H1 (cell line): ENCODE results near the gene SYNCRIP. TPM values are rescaled to one million over a fixed set of nuclear protein-coding genes. Genes with fewer than 3 reads are reported as not detected.
A peak's percentile ranks its signal among the peaks of the same experiment; 100 is the strongest.

Experiments
- ASH2L ChIP-seq: fragments of 200-600, 300-600 bp; sonication (generic); IDR thresholded peaks from one replicate; pipeline ENCODE4 v1.7.1; 2017; ENCODE audit warnings: low read length
- BRCA1 ChIP-seq: IDR thresholded peaks from 2 replicates; pipeline ENCODE4 v1.6.1; 2012; ENCODE audit warnings: low read depth, low read length, improper control_type of control experiment
- CEBPB ChIP-seq: IDR thresholded peaks from 2 replicates; pipeline ENCODE4 v1.6.1; 2012; ENCODE audit warnings: low read depth, low read length
- CHD1 ChIP-seq: IDR thresholded peaks from 2 replicates; pipeline ENCODE4 v1.6.1; 2012; ENCODE audit warnings: low read depth, low read length, improper control_type of control experiment
- CREB1 ChIP-seq: IDR thresholded peaks from 2 replicates; pipeline ENCODE4 v1.6.1; 2012; ENCODE audit warnings: inconsistent platforms
- EZH2 ChIP-seq: fragments of 200-600 bp; sonication (generic); IDR thresholded peaks from 2 replicates; pipeline ENCODE4 v1.7.1; 2012; ENCODE audit warnings: low read depth, mild to moderate bottlenecking, moderate library complexity, low read length, inconsistent platforms; ENCODE audit not compliant: severe bottlenecking
- FOSL1 ChIP-seq: IDR thresholded peaks from 2 replicates; pipeline ENCODE4 v1.6.1; 2011; ENCODE audit warnings: mild to moderate bottlenecking, low read depth, low read length, moderate library complexity; ENCODE audit not compliant: insufficient read depth
- HDAC2 ChIP-seq, 2 experiments: fragments of 300-600 bp in 1 of 2; sonication (generic) in 1 of 2; IDR thresholded peaks; 2 replicates each; pipeline ENCODE4 v1.6.1; 2011 to 2012; ENCODE audit warnings: low read depth in 2 of 2, low read length in 2 of 2, mild to moderate bottlenecking in 2 of 2, moderate library complexity in 2 of 2, borderline replicate concordance in 1 of 2, inconsistent platforms in 1 of 2
- JUND ChIP-seq: IDR thresholded peaks from 2 replicates; pipeline ENCODE4 v1.6.1; 2011; ENCODE audit warnings: mild to moderate bottlenecking, improper control_type of control experiment, low read length
- KDM4A ChIP-seq: IDR thresholded peaks from one replicate; pipeline ENCODE4 v1.7.1; 2012; ENCODE audit warnings: low read depth, mild to moderate bottlenecking, moderate library complexity, low read length, inconsistent platforms; ENCODE audit not compliant: severe bottlenecking
- PHF8 ChIP-seq: fragments of 200-600 bp; sonication (generic); conservative IDR thresholded peaks from 2 replicates; pipeline ENCODE4 v1.7.1; 2012; ENCODE audit warnings: low read depth, mild to moderate bottlenecking, inconsistent platforms, low read length, moderate library complexity
- POLR2AphosphoS5 ChIP-seq: IDR thresholded peaks from 2 replicates; pipeline ENCODE4 v1.6.1; 2011; ENCODE audit warnings: low read depth, low read length
- RAD21 ChIP-seq, 2 experiments: IDR thresholded peaks in 1 of 2; conservative IDR thresholded peaks in 1 of 2; 2 replicates each; pipeline ENCODE4 v1.6.1; 2011; ENCODE audit warnings: low read depth in 2 of 2, low read length in 2 of 2, improper control_type of control experiment in 1 of 2, inconsistent platforms in 1 of 2, mild to moderate bottlenecking in 1 of 2, moderate library complexity in 1 of 2
- RBBP5 ChIP-seq: IDR thresholded peaks from 2 replicates; pipeline ENCODE4 v1.7.1; 2012; ENCODE audit warnings: low read depth, mild to moderate bottlenecking, inconsistent platforms, low read length, moderate library complexity, borderline replicate concordance
- RNF2 ChIP-seq: fragments of 200-900, 300-1000 bp; sonication (generic); IDR thresholded peaks from 2 replicates; pipeline ENCODE4 v1.7.1; 2016; ENCODE audit warnings: borderline replicate concordance, low read depth, mild to moderate bottlenecking, antibody characterized with exemption, low read length; ENCODE audit not compliant: poor library complexity, severe bottlenecking; ENCODE audit errors: missing control alignments
- SAP30 ChIP-seq: fragments of 300-600 bp; sonication (generic); IDR thresholded peaks from 2 replicates; pipeline ENCODE4 v1.7.1; 2012; ENCODE audit warnings: low read length, moderate library complexity, mild to moderate bottlenecking, inconsistent platforms; ENCODE audit not compliant: insufficient read depth, insufficient replicate concordance
- SP2 ChIP-seq: IDR thresholded peaks from 2 replicates; pipeline ENCODE4 v1.6.1; 2012; ENCODE audit warnings: mild to moderate bottlenecking, low read length, inconsistent platforms
- TEAD4 ChIP-seq: IDR thresholded peaks from 2 replicates; pipeline ENCODE4 v1.6.1; 2012; ENCODE audit warnings: low read depth, low read length, inconsistent platforms, mixed read lengths
- YY1 ChIP-seq: IDR thresholded peaks from 2 replicates; pipeline ENCODE4 v1.6.1; 2011; ENCODE audit warnings: low read depth, mild to moderate bottlenecking, low read length
- polyA plus RNA-seq, 7 experiments: library from polyadenylated mRNA; depleted of rRNA in 3 of 7; stranded (reverse) in 5 of 7; unstranded in 2 of 7; fragments of >200 nt in 5 of 7; fragments of 200-250 nt in 2 of 7; gene quantifications; 1 replicate in 5 of 7; 2 replicates in 1 of 7; 4 replicates in 1 of 7; pipeline versions ENCODE4 v1.2.1 to v1.2.3, GENCODE V29; 2011 to 2013; ENCODE audit warnings: missing spikeins in 2 of 7, mixed read lengths in 2 of 7
- total RNA-seq: library from RNA; stranded (reverse); fragmentation: NEBNext Ultra II Directional; extraction: Animal tissue kit (Norgen Biotek cat#: 25700); gene quantifications from 2 replicates; pipeline ENCODE4 v1.2.1, GENCODE V29; 2021
- TF ChIP-seq, protein P1 (sequence below): IDR thresholded peaks from 2 replicates; pipeline ENCODE4 v1.6.1; 2012; ENCODE audit warnings: low read length, inconsistent platforms
- TF ChIP-seq, protein P2 (sequence below): IDR thresholded peaks from 2 replicates; pipeline ENCODE4 v1.6.1; 2012; ENCODE audit warnings: inconsistent platforms

The SYNCRIP gene
- total and polyA plus RNA-seq, 2 of the 8 experiments (the other 6 are each of a cell fraction or from before 2014, with no cell fraction given) = 16.8 to 219 TPM

DNA sequence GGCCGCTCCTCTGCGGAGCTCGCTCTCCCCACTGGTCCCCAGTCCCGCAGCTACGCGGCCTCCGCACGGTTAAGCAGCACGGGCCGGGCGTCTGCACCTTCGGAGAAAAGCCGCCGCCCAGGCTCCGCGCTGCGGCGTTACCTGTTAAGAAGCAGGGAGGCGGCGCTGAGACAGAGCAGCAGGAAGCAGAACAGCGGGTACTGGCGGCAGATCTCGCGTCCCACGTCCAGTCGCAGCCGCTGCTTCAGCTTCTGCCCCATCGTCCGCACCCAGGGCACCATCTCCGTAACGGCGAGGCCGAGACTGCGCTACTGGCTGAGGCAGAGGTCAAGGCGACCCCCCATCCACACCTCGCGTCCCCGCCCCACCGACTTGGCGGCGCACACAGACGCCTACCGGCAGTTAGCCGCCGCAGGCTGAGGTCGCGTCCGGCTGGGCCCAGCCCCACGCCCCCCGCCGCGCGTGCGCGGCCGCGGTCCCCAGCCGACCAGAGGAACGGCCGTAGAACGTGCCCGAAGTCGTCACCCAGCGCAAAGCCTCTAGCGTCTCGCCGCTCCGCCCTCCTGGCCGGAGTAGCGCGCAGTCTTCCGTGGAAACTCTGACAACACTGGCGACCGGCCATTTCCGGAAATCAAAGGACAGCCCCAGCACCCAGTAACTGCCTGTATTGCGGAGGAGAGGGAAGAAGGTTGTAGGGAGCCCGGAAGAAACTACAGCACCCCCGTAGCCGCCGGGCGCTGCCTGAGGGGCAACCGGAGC lies 49.1 kb downstream of the SYNCRIP start, which contains the start of gene SNX14 (continued):
- no peak for TF ChIP-seq EZH2
- peak; percentile 99 for TF ChIP-seq ASH2L
- 0 out of 2 replicates have a peak, but pooled peaks have one; percentile 3 for TF ChIP-seq JUND
- no peak for TF ChIP-seq CHD1
- peak; percentile 92 for TF ChIP-seq RBBP5
- TF ChIP-seq RNF2 = no peak
- peak; percentile 71 for TF ChIP-seq PHF8
- no peak for TF ChIP-seq TEAD4
- peak in 1 of 2 experiments; percentile 85; a peak in 1 of 4 replicates for TF ChIP-seq HDAC2 (IDR thresholded peaks at IDR 0.05; ENCODE audit: borderline replicate concordance in 1 of 2, low read depth in 2 of 2, low read length in 2 of 2)
- peak; percentile 97 for TF ChIP-seq KDM4A
- no peak for TF ChIP-seq SP2
- no peak for TF ChIP-seq BRCA1
- peak; percentile 56; the same call in 1 of the 2 replicates for TF ChIP-seq CREB1
- no peak for TF ChIP-seq YY1
- TF ChIP-seq, protein P1, sequence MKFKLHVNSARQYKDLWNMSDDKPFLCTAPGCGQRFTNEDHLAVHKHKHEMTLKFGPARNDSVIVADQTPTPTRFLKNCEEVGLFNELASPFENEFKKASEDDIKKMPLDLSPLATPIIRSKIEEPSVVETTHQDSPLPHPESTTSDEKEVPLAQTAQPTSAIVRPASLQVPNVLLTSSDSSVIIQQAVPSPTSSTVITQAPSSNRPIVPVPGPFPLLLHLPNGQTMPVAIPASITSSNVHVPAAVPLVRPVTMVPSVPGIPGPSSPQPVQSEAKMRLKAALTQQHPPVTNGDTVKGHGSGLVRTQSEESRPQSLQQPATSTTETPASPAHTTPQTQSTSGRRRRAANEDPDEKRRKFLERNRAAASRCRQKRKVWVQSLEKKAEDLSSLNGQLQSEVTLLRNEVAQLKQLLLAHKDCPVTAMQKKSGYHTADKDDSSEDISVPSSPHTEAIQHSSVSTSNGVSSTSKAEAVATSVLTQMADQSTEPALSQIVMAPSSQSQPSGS = no peak
- no peak; a peak in 1 of 4 replicates for TF ChIP-seq RAD21 (IDR thresholded peaks at IDR 0.05 in 1 of 2, conservative IDR thresholded peaks at IDR 0.05 in 1 of 2; ENCODE audit: low read depth in 2 of 2, low read length in 2 of 2)
- TF ChIP-seq FOSL1 = no peak
- TF ChIP-seq, protein P2, sequence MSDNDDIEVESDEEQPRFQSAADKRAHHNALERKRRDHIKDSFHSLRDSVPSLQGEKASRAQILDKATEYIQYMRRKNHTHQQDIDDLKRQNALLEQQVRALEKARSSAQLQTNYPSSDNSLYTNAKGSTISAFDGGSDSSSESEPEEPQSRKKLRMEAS = peak; percentile 41
- no peak for TF ChIP-seq CEBPB
- TF ChIP-seq SAP30 = no peak
- no peak; the same call in 1 of the 2 replicates for TF ChIP-seq POLR2AphosphoS5
